Hematopoietic multipotent progenitor cell treated with erythropoietin and hydrocortisone succinate and interleukin-3 and kit ligand, for 17 days (in vitro differentiated cells): ENCODE results near the gene FCGR3B.
"Not testable (repeated sequence)": the region's sequence is repeated elsewhere in the genome, so short reads cannot be mapped to it uniquely, and the experiment has no call there.

Experiments used
- DNase-seq: peaks from one replicate; pipeline ENCODE4 v3.0.0-alpha.2; 2015; ENCODE audit warnings: low spot score

The FCGR3B gene

GRCh38 chr1:161631076-161631475 lies at the start of gene FCGR3B:
Gene FCGR3B (minus strand): TSS chr1:161631176. CDS start chr1:161631094, 82 bp downstream.
- no peak for DNase-seq

DNA sequence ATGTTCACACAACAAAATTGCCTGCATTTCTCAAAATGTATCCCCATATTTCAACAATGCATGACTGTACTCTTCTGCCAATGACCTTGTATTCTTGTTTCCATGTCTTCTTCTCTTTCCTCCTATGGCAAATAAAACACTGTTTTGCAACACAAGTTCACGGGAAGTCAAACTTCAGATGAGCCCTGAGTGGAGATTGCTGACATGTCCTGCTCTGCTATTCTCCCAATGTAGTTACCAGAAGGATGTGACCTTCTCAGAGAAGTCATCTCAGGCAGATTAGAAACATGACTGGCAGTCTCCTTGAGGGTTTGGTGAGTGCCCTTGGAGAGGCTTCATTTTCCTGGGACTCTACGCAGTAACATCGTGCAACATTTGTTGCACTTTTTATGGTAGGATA lies 47.5 kb upstream of the FCGR3B start:
- DNase-seq = no peak

DNA sequence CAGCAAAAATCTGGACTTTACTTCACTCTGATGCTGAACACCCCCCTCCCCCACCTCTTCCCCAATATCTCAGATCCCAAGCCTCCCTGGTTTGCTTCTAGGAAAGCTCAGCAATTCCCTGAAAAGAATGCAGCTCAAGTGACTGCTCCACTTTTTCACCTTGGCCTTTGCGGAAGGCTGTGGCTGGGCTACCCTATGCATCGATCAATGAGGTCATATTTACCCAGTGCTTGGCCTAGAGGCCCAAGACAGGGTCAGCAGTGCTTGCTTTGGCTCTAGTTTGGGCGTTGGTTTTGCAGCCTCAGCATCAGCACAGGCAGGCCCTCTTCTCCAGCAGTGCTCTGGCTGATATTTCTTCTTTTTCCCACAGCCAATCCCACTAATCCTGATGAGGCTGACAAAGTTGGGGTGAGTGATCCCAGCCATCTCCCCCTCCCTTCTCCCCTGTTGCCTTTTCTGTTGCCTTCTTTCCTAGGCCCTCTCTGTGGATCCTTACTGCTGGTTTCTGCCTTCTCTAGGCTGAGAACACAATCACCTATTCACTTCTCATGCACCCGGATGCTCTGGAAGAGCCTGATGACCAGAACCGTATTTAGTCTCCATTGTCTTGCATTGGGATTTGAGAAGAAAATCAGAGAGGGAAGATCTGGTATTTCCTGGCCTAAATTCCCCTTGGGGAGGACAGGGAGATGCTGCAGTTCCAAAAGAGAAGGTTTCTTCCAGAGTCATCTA lies 46.1 kb upstream of the FCGR3B start:
- DNase-seq = no peak

DNA sequence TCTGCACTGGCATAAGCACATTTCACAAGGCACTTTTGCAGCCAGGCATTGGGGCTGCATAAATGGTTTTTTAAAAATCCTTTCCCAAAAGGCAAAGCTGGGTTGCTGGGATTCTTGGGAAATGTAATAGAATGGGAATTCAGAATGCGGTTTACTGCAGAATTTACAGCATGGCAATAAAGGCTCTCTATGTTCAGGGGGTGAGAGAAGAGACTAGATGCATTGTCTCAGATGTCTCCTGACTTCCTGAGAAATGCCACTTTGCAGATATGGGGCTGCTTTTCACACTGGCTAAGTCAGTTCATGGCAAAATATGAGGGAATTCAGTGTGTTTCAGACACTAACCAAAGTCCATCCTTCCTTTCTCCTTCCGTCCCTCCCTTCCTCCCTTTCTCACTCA lies 45.5 kb upstream of the FCGR3B start:
- no peak for DNase-seq

GRCh38 chr1:161674908-161675307 lies 43.9 kb upstream of the FCGR3B start:
- DNase-seq = not testable (repeated sequence)

GRCh38 chr1:161674447-161674846 lies 43.5 kb upstream of the FCGR3B start:
- not testable (repeated sequence) for DNase-seq

DNA sequence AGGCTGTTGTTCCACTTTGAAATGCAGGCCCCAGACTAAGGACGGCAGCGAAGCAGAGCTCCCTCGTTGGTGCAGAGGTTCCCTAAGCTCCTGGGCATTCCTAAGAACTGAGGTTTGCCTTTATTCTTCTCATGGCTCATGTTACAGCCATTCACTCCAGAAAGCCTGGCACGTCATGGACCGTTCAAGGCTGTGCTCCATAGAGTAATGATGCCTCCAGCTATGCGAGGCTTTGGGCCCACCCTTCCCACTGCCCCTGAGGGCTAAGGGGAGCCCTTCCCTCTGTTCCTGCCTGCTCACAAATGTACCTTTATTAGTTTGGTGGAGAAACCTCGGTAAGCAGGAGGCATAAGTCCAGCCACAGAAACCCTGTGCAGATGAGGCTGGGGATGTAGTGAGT lies 42.5 kb upstream of the FCGR3B start:
- not testable (repeated sequence) for DNase-seq

DNA sequence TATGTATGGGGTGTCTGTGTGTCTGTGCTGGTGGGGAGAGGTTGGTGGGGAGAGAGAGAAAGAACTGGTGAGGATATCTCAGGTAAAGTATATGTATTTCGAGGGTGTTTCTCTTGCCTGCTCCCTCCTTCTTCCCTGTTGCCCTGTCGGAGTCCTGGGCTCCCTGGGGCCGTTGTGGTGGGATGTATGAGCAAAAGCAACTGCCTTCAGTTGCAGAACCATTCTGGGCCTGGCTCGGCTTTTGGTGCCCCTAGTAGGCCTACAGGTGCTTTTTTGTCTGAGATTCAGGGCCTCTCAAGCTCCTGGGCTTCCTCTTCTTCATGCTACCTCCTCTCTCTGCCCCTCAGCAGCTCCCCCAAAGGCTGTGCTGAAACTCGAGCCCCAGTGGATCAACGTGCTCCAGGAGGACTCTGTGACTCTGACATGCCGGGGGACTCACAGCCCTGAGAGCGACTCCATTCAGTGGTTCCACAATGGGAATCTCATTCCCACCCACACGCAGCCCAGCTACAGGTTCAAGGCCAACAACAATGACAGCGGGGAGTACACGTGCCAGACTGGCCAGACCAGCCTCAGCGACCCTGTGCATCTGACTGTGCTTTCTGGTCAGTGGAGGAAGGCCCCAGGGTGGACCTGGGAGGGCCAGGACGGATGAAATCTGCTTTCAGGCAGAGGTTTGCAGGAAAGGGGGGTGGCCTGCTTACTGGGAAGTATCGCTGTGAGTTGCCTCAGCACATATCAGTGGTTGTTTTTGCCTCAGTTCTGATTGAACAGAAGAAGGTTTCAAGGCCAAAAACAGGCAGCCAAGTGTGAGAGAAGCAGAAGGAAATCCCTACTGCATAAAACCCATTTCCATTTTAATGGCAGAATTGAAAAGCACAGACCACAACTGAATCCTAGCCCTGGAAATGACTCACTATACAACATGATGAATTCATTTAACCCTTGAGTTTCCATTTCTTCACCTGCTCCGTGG lies 40.4 kb upstream of the FCGR3B start:
- not testable (repeated sequence) for DNase-seq

DNA sequence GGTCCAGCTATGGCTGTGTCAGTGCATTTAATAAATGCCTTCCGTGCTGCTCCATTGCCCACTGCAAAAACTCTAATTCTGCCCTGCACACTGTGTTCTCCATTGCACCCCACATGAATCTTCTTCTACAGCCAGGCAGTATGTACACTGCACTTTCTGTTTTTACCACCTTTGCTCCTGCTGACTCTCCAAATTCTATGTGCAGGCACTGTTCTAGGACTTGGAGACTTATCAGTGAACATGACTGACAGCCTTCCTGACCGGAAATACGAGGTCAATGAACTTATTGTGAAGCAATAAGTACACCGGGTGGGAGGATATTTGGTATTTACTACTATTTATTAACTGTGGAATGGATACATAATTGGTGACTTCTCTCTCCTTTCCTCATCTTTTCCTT lies 33.7 kb upstream of the FCGR3B start:
- DNase-seq = not testable (repeated sequence)

DNA sequence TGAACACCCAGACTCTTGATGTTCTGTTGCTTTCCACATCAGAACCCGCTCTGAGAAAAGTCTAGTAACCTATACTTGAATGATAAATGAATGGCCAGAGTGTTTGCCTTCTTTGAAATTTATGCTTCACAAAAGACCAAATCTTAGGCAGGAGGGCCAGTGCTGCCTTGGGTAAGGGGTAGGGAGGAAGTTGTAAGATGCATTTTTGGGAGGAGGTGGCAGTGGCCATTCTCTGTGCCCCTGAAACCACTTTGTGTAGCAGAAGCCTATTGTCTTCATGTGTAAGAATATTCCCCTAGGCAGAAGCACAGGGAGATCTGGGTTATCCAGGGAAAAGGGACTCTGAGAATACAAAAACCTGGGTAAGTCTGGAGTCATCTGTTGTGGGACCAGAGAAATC lies 32.6 kb upstream of the FCGR3B start:
- DNase-seq = not testable (repeated sequence)

GRCh38 chr1:161662684-161663339 lies 31.8 kb upstream of the FCGR3B start, which contains the start of gene FCGR2B:
Gene FCGR2B (plus strand): TSS chr1:161663143. CDS start chr1:161663242, 99 bp downstream.
- DNase-seq = not testable (repeated sequence)

DNA sequence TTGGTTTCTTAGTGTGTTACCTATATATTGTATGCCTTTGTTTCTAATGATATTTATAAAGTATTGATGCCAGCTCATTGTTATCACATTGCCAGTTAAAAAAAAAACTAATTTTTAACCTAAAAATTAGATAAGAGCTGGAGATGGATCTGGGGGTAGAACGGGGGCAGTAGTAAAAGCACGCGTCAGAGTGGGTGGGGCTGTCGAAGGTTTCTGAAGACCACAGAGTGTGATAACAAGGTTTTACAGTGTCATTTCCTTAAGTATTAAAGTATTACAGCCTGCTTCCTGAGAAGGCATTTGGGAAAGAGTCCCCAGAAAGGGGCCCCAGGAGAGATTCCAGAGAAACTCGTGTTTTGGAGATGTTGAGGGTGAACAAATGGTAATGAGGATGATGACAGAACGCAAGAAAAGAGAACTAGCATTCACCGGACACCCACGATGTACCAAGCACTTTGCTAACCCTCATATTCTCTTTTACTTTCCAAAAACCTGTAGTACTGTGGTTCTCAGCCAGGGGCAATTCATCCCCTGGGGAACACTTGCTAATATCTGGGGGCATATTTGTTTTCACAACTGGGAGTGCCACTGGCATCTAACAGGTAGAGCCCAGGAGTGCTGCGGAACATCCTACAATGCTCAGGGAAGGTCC lies 30.8 kb upstream of the FCGR3B start:
- DNase-seq = not testable (repeated sequence)

DNA sequence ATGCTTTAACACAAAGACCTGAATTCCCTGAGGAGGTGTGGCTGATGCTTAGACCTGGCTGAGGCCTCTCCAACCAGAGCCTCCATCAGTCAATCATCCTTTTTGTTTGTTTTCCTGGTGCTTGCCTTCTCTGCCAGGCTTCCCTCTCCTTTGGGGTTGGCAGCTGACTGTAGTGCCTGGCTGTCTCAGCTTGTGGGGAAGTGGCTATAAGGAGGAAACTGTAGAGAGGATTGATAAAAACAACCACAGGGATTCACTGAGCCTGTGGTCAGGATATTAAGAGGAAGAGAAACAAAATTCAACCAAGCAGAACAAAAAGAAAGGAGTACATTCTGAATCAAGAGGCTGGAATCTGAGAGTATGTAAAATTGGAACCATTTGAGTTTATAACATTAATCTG lies 27.5 kb upstream of the FCGR3B start:
- not testable (repeated sequence) for DNase-seq

- not testable (repeated sequence) for DNase-seq
Observed at GRCh38 chr1:161653971-161654370, 23.0 kb upstream of the FCGR3B start.

GRCh38 chr1:161653541-161653940 lies 22.6 kb upstream of the FCGR3B start:
- not testable (repeated sequence) for DNase-seq

DNA sequence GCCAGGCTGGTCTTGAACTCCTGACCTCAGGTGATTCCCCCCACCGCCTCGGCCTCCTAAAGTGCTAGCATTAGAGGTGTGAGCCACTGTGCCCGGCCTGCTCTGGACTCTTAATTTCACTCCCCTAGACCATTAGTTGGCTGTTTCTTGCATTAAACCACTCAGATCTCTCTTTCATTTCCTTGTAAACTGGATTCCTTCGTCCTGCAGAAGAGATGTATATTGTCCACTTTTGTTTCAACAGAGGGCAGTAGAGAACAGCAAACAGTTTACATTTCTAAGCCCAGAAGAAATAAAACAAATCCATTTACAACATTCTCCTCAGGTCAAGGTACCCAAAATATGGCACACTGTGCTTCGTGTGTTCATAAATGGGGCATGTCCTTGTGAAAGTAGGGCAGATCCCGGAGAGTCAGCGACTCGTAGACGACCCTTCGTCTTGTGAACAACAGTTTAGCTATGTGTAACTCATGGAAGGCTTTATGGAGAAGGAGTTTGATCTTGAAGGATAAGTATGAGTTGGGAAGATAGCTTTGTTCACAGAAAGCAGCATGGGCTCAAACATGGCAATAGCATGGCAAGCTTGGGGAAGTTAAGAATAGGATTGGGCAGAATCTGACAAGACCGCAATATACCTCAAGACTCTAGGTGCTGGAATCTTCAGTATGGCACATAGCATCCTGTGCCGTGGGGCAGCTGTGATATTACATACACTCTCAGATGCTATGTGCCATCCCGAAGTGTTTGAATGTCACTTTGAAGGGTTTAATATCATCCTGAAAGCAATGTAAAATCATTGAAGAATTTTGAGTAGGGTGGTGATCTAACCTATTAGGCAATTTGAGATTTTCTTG lies 16.8 kb upstream of the FCGR3B start:
- peak; percentile 39 for DNase-seq

DNA sequence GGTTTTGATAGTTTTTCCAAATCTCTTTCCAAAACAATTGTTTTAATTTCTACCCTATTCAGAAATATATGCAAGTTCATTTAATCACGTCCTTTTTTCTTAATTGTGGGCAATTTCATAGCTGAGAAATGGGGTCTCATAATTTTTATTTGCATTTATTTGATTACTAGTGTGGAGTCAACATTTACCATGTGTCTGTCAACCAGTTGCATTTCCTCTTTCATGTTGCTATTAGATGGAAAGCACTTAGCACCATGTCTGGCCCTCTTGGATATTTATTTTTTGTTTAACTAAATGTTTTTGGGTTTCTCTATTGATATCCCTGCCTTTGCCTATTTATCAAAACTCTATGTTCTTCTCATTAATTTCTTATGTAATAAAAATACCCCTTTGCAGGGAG lies 13.9 kb upstream of the FCGR3B start:
- DNase-seq = not testable (repeated sequence)

- not testable (repeated sequence) for DNase-seq
Observed at GRCh38 chr1:161643481-161644208, 12.7 kb upstream of the FCGR3B start.

DNA sequence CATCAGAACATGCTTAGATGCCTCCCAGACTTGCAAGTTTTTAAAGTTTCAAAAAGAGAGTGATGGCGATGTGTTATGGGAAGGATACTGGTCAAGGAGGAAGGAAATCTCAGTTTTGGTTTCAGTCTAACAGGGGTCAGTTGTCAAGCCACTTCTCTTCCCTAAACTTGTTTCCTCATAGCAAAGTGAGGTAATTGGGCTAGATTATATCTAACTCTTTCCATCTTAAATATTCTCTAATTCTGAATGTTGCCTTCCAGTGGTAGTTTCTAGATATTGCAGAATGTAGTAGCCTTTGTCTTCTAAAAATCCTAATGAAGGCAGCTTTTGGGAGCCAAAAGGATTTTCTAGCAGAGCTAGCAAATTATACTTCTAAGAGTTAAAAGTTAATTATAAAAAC lies 11.7 kb upstream of the FCGR3B start:
- peak; percentile 17 for DNase-seq

GRCh38 chr1:161639203-161639602 lies 8.2 kb upstream of the FCGR3B start:
- DNase-seq = peak; percentile 26
